ENCODE results near the gene TAOK2. TPM values are rescaled to one million over a fixed set of nuclear protein-coding genes. Genes with fewer than 3 reads are reported as not detected.

TAOK2 gene
- total RNA-seq, 4 donors from 2014 or later: 51.3 to 88.8 (median 66.0) TPM

DNA sequence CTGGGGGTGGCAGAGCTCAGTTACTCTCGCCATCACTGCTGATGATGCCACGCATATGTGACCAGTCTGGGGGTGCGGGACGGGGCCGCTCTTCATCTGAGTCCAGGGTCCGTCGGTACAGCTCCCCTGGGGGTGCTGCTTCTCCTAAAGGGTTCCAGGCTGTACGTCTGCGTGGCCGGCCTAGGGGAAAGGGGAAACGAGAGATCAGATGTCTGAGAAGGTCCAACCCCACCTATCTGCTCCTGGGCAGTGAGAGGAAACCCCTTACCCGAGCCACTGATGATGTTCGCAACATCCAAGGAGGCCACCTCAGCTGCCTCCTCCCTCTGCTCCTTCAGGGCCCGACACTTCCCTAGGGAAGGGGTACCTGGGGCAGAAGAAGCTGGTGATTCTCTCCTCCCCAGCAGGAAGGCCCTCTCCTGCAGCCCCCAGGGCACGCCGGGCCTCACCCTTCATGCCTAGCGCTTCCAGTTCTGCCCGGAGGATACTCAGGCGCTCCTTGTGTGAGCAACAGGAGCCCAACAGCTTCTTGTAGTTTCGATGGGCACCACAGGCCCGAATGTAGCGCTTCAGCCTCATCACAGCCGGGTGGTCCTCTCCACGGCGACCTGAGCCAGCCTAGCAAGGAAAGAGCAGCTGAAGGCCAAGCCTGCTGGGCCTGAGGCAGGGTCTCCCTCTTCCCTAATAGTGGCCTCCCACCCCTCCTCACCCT is 19.7 kb downstream of the TAOK2 start:
- TF ChIP-seq POLR2A (IDR thresholded peaks at IDR 0.05): no peak
- TF ChIP-seq EP300 (IDR thresholded peaks at IDR 0.05): no peak
- TF ChIP-seq CTCF (IDR thresholded peaks at IDR 0.05): no peak
- Histone ChIP-seq H3K36me3 (peaks cover 8 to 68% (median 14%) of the 10 kb centered on the region in 3 donors), H3K27me3 (no peaks in the 10 kb centered on the region), H3K9me3 (no peaks in the 10 kb centered on the region), H3K4me1 (peaks cover 0 to 30% (median 13%) of the 10 kb centered on the region in 4 donors), H3K4me3 (no peak overlapping the region), H3K27ac (no peak overlapping the region)
- no peak for DNase-seq (ENCODE audit: low spot score in 2 of 2)
- 87 to 88% methylated on average over 20 to 23 of the region's 25 CpGs for WGBS, 2 donors

GRCh38 chr16:29993903-29994599 is 20.4 kb downstream of the TAOK2 start:
- Histone ChIP-seq H3K4me1 (peaks cover 0 to 30% (median 13%) of the 10 kb centered on the region in 4 donors), H3K27me3 (no peaks in the 10 kb centered on the region), H3K27ac (peak overlapping the region in 2 of 4 donors; percentile 8 to 100), H3K9me3 (no peaks in the 10 kb centered on the region), H3K4me3 (peak overlapping the region in 1 of 4 donors; percentile 79), H3K36me3 (peaks cover 9 to 65% (median 14%) of the 10 kb centered on the region in 3 donors)
- DNase-seq (ENCODE audit: low spot score in 2 of 2): no peak
- WGBS, 2 donors: 82 to 83% methylated on average over 9 of the region's 9 CpGs
- TF ChIP-seq POLR2A (IDR thresholded peaks at IDR 0.05): no peak
- no peak for TF ChIP-seq CTCF (IDR thresholded peaks at IDR 0.05)
- no peak for TF ChIP-seq EP300 (IDR thresholded peaks at IDR 0.05)

- H3K4me1 ChIP-seq: peaks cover 0 to 30% (median 13%) of the 10 kb centered on the region in 4 donors
- H3K4me3 ChIP-seq: peak overlapping the region; percentile 78 to 97 (median 82)
- TF ChIP-seq POLR2A (IDR thresholded peaks at IDR 0.05) (no peak), EP300 (IDR thresholded peaks at IDR 0.05) (no peak), CTCF (IDR thresholded peaks at IDR 0.05) (no peak)
- WGBS, 2 donors: 7 to 9% methylated on average over 16 to 24 of the region's 24 CpGs
- peak in 1 of 2 donors; percentile 39 for DNase-seq (ENCODE audit: low spot score in 2 of 2)
- H3K36me3 ChIP-seq: peaks cover 6 to 65% (median 14%) of the 10 kb centered on the region in 3 donors
- peak overlapping the region; percentile 94 to 100 (median 96) for H3K27ac ChIP-seq
- H3K27me3 ChIP-seq: no peaks in the 10 kb centered on the region
- no peaks in the 10 kb centered on the region for H3K9me3 ChIP-seq
These were observed 21.1 kb downstream of the TAOK2 start for GRCh38 chr16:29994600-29995323.

GRCh38 chr16:29995324-29995910 is 21.7 kb downstream of the TAOK2 start, which contains the start of gene HIRIP3:
TSS of gene HIRIP3 (minus strand) at chr16:29995617. CDS start at chr16:29995605, 12 bp downstream.
- TF ChIP-seq CTCF (IDR thresholded peaks at IDR 0.05): no peak
- TF ChIP-seq EP300 (IDR thresholded peaks at IDR 0.05): peak in 1 of 2 donors; percentile 78

More at GRCh38 chr16:29995324-29995910, 21.7 kb downstream of the TAOK2 start, which contains the start of gene HIRIP3:
- H3K27ac ChIP-seq: peak within 1 kb of the TSS; percentile 94 to 100 (median 96)
- peak; percentile 68 to 74 for DNase-seq (ENCODE audit: low spot score in 2 of 2)
- peaks cover 6 to 64% (median 13%) of the 10 kb centered on the region in 3 donors for H3K36me3 ChIP-seq
- H3K4me1 ChIP-seq: peaks cover 0 to 30% (median 13%) of the 10 kb centered on the region in 4 donors
- 0 to 1% methylated on average over 46 to 51 of the region's 53 CpGs for WGBS, 2 donors
- H3K9me3 ChIP-seq: no peaks in the 10 kb centered on the region
- peak within 1 kb of the TSS; percentile 78 to 97 (median 82) for H3K4me3 ChIP-seq
- no peaks in the 10 kb centered on the region for H3K27me3 ChIP-seq

All from tibial nerve (tissue), 4 donors.